Measurements from ENCODE around the gene MYT1. TPM values are rescaled to one million over a fixed set of nuclear protein-coding genes. Genes with fewer than 3 reads are reported as not detected.
A peak's percentile ranks its signal among the peaks of the same experiment; 100 is the strongest.

The MYT1 gene
- total and polyA plus RNA-seq, 2 of the 8 experiments (the other 6 are each of a cell fraction or from before 2014, with no cell fraction given), result 0.63 to 2.0 TPM

GRCh38 chr20:64188682-64189529 is 24.7 kb downstream of the MYT1 start (continued):
- TF ChIP-seq KDM5A (IDR thresholded peaks at IDR 0.05; ENCODE audit: low read length) (no peak), YY1 (IDR thresholded peaks at IDR 0.05; ENCODE audit: low read depth, low read length) (no peak), GTF2F1 (IDR thresholded peaks at IDR 0.05; ENCODE audit: borderline replicate concordance, low read depth, low read length) (no peak), FOSL1 (IDR thresholded peaks at IDR 0.05; ENCODE audit: insufficient read depth, low read depth, low read length) (no peak), ASH2L (IDR thresholded peaks at IDR 0.05; ENCODE audit: low read length) (no peak), CEBPB (IDR thresholded peaks at IDR 0.05; ENCODE audit: low read depth, low read length) (no peak), ATF3 (IDR thresholded peaks at IDR 0.05; ENCODE audit: insufficient read depth, low read depth, low read length) (no peak), TCF12 (IDR thresholded peaks at IDR 0.05; ENCODE audit: low read depth, low read length) (no peak), NANOG (IDR thresholded peaks at IDR 0.05; ENCODE audit: insufficient read depth, low read depth, low read length, poor library complexity, severe bottlenecking) (no peak), HDAC6 (IDR thresholded peaks at IDR 0.05; ENCODE audit: low read depth, low read length) (no peak), CTCF (IDR thresholded peaks at IDR 0.05; ENCODE audit: control extremely low read depth in 1 of 3, insufficient read depth in 1 of 3, low read depth in 1 of 3, low read length in 3 of 3) (peak in 2 of 3 experiments; percentile 7 to 9; a peak in 2 of 4 replicates), EZH2 (IDR thresholded peaks at IDR 0.05; ENCODE audit: low read depth, low read length, severe bottlenecking) (no peak), SP1 (IDR thresholded peaks at IDR 0.05; ENCODE audit: low read depth, low read length) (0 out of 2 replicates have a peak, but pooled peaks have one; percentile 34), USF2 (IDR thresholded peaks at IDR 0.05; ENCODE audit: low read length) (no peak), EGR1 (IDR thresholded peaks at IDR 0.05; ENCODE audit: borderline replicate concordance, low read depth, low read length) (no peak), SP2 (IDR thresholded peaks at IDR 0.05; ENCODE audit: low read length) (no peak), SIN3A (conservative IDR thresholded peaks at IDR 0.05 in 1 of 2, IDR thresholded peaks at IDR 0.05 in 1 of 2; ENCODE audit: low read depth in 1 of 2, low read length in 2 of 2) (peak in 1 of 2 experiments; percentile 34; a peak in 1 of 4 replicates), TAF7 (optimal IDR thresholded peaks at IDR 0.05; ENCODE audit: borderline replicate concordance, low read depth, low read length) (no peak)

All from H1 (cell line).